PC-9 (cell line): ENCODE data around the gene P2RX5. TPM values are rescaled to one million over a fixed set of nuclear protein-coding genes. Genes with fewer than 3 reads are reported as not detected.

Experiments used
- BruUV-seq: library from RNA; stranded (reverse); fragments of 400-500 nt; replicated peaks from 2 replicates; lab custom pipeline; 2021; lab: Mats Ljungman, UMichigan
- CTCF ChIA-PET: fragments of 300-600 bp; sonication (Branson Sonifier 250); formaldehyde crosslinking; loops from one replicate; lab custom pipeline; 2022; ENCODE audit warnings: antibody characterized with exemption; lab: Charles Lee
- POLR2A ChIA-PET: fragments of 300-600 bp; sonication (Branson Sonifier 250); formaldehyde crosslinking; loops from one replicate; lab custom pipeline; 2022; ENCODE audit warnings: antibody characterized with exemption; ENCODE audit not compliant: unreplicated experiment; lab: Charles Lee
- DNase-seq, 2 experiments: peaks; one replicate each; pipeline versions ENCODE4 v3.0.0 to v3.0.0-alpha.2; 2015 to 2022; ENCODE audit warnings: mixed read lengths in 1 of 2
- H2AFZ ChIP-seq: fragments of 200-600 bp; sonication (generic); 2 replicates; pipeline ENCODE4 v1.8.1; 2017; ENCODE audit warnings: antibody characterized with exemption
- H3F3A ChIP-seq: fragments of 200-600 bp; sonication (generic); 2 replicates; pipeline ENCODE4 v1.8.1; 2017; ENCODE audit warnings: antibody characterized with exemption, mild to moderate bottlenecking, low read depth; ENCODE audit not compliant: insufficient read depth
- H3K27ac ChIP-seq: fragments of 200-600 bp; sonication (generic); 2 replicates; pipeline ENCODE4 v1.6.1; 2016; ENCODE audit warnings: mixed run types
- H3K27me3 ChIP-seq: fragments of 200-600 bp; sonication (generic); 2 replicates; pipeline ENCODE4 v1.6.1; 2016; ENCODE audit warnings: low read depth, mixed run types; ENCODE audit not compliant: insufficient read depth
- H3K36me3 ChIP-seq: fragments of 200-600 bp; sonication (generic); 2 replicates; pipeline ENCODE4 v1.6.1; 2016; ENCODE audit warnings: low read depth, mixed run types
- H3K4me1 ChIP-seq: fragments of 200-600 bp; sonication (generic); replicated peaks from 2 replicates; pipeline ENCODE4 v1.6.1; 2016; ENCODE audit warnings: mixed run types; ENCODE audit not compliant: insufficient read depth
- H3K4me2 ChIP-seq: fragments of 200-600 bp; sonication (generic); 2 replicates; pipeline ENCODE4 v1.6.1; 2017; ENCODE audit warnings: mixed run types
- H3K4me3 ChIP-seq: fragments of 200-600 bp; sonication (generic); 2 replicates; pipeline ENCODE4 v1.6.1; 2016; ENCODE audit warnings: mixed run types
- H3K79me2 ChIP-seq: fragments of 200-600 bp; sonication (generic); 2 replicates; pipeline ENCODE4 v1.6.1; 2017; ENCODE audit warnings: low read depth, mixed run types
- H3K9me2 ChIP-seq: fragments of 200-600 bp; sonication (generic); 2 replicates; pipeline ENCODE4 v1.8.1; 2017; ENCODE audit warnings: mild to moderate bottlenecking; ENCODE audit not compliant: insufficient read depth
- H3K9me3 ChIP-seq: fragments of 200-600 bp; sonication (generic); 2 replicates; pipeline ENCODE4 v1.8.1; 2016; ENCODE audit warnings: low read depth; ENCODE audit not compliant: insufficient read depth
- H4K20me1 ChIP-seq: fragments of 200-600 bp; sonication (generic); 2 replicates; pipeline ENCODE4 v1.8.1; 2017; ENCODE audit not compliant: insufficient read depth
- EZH2 ChIP-seq: fragments of 200-600 bp; sonication (generic); IDR thresholded peaks from 2 replicates; pipeline ENCODE4 v1.8.0; 2017; ENCODE audit warnings: antibody characterized with exemption, low read depth
- intact Hi-C: fragments of 100-400 bp; cut with micrococcal nuclease; formaldehyde crosslinking; loops from one replicate; pipeline ENCODE4 v1.10.0; 2022; ENCODE audit not compliant: unreplicated experiment
- total RNA-seq: library from RNA; stranded (reverse); gene quantifications from 2 replicates; pipeline ENCODE4 v1.2.3, GENCODE V29; 2021
- TF ChIP-seq, protein P1 (sequence below): fragments of 200-600 bp; sonication (generic); conservative IDR thresholded peaks from 2 replicates; pipeline ENCODE4 v1.6.1; 2017; ENCODE audit warnings: mixed run types, antibody characterized with exemption, mild to moderate bottlenecking, moderate library complexity

The P2RX5 gene
- total RNA-seq, 1 experiment from 2014 or later = 18.3 TPM

DNA sequence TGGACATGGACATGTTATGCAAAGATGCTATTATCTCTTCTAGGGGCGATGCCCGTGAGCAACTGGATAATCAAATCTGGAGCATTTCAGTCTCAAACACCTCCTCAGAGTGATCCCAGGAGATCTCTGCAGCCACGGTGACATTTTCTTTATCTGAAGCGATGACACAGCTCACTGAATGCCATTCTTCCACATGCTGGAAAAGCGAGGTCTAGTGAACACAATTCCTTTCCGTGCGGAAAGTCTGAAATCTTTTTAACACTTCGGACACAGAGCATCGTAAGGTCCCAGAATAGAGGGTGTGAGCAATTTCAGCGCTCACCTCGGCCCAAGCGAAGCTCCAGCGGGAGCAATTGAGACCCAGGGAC is 27.2 kb upstream of the P2RX5 start:
- no peaks in the 10 kb centered on the region for H3K27me3 ChIP-seq
- H4K20me1 ChIP-seq = no peaks in the 10 kb centered on the region
- peaks cover 39% of the 10 kb centered on the region for H3F3A ChIP-seq
- peak overlapping the region; percentile 95 for H2AFZ ChIP-seq
- H3K9me3 ChIP-seq = no peaks in the 10 kb centered on the region
- H3K4me1 ChIP-seq = peaks cover 55% of the 10 kb centered on the region
- H3K36me3 ChIP-seq = peaks cover 21% of the 10 kb centered on the region
- H3K27ac ChIP-seq = peak overlapping the region; percentile 38
- TF ChIP-seq, protein P1, sequence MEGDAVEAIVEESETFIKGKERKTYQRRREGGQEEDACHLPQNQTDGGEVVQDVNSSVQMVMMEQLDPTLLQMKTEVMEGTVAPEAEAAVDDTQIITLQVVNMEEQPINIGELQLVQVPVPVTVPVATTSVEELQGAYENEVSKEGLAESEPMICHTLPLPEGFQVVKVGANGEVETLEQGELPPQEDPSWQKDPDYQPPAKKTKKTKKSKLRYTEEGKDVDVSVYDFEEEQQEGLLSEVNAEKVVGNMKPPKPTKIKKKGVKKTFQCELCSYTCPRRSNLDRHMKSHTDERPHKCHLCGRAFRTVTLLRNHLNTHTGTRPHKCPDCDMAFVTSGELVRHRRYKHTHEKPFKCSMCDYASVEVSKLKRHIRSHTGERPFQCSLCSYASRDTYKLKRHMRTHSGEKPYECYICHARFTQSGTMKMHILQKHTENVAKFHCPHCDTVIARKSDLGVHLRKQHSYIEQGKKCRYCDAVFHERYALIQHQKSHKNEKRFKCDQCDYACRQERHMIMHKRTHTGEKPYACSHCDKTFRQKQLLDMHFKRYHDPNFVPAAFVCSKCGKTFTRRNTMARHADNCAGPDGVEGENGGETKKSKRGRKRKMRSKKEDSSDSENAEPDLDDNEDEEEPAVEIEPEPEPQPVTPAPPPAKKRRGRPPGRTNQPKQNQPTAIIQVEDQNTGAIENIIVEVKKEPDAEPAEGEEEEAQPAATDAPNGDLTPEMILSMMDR = no peak
- no peak for TF ChIP-seq EZH2
- peaks cover 74% of the 10 kb centered on the region for H3K79me2 ChIP-seq
- H3K4me3 ChIP-seq = peak overlapping the region; percentile 76
- ChIA-PET CTCF (interaction anchor here (0.6 to 0.8 kb wide), 4 partner anchors 14 to 536 kb away, joined by 3 to 9 read pairs (median 4); no protein-coding TSS in a partner anchor), POLR2A (interaction anchor here (0.6 kb wide), 1 partner anchor 1006 kb away, joined by 6 read pairs; no protein-coding TSS in a partner anchor)
- peak overlapping the region; percentile 99 for H3K4me2 ChIP-seq
- TSS peak; percentile 40 for BruUV-seq
- DNase-seq = no peak
- intact Hi-C loops = loop anchor here (5.0 to 10.0 kb wide), 4 partner anchors 41 to 676 kb away; partner anchors contain the start of genes EMC6 and TAX1BP3
- no peaks in the 10 kb centered on the region for H3K9me2 ChIP-seq

GRCh38 chr17:3722716-3723115 is 26.8 kb upstream of the P2RX5 start:
- Histone ChIP-seq H4K20me1 (no peaks in the 10 kb centered on the region), H2AFZ (peak overlapping the region; percentile 95), H3K4me1 (peaks cover 55% of the 10 kb centered on the region), H3F3A (peaks cover 39% of the 10 kb centered on the region), H3K4me3 (peak overlapping the region; percentile 76), H3K27me3 (no peaks in the 10 kb centered on the region), H3K36me3 (peaks cover 24% of the 10 kb centered on the region), H3K9me2 (no peaks in the 10 kb centered on the region), H3K79me2 (peaks cover 75% of the 10 kb centered on the region), H3K4me2 (peak overlapping the region; percentile 99), H3K9me3 (no peaks in the 10 kb centered on the region), H3K27ac (no peak overlapping the region)
- ChIA-PET CTCF (interaction anchor here (0.6 to 0.8 kb wide), 3 partner anchors 15 to 16 kb away, joined by 3 to 9 read pairs (median 4); no protein-coding TSS in a partner anchor), POLR2A (interaction anchor here (0.6 kb wide), 1 partner anchor 1005 kb away, joined by 6 read pairs; no protein-coding TSS in a partner anchor)
- no peak for DNase-seq
- no TSS peak for BruUV-seq
- intact Hi-C loops = loop anchor here (5.0 to 10.0 kb wide), 4 partner anchors 40 to 675 kb away; partner anchors contain the start of genes EMC6 and TAX1BP3
- no peak for TF ChIP-seq EZH2
- TF ChIP-seq, protein P1 = no peak

DNA sequence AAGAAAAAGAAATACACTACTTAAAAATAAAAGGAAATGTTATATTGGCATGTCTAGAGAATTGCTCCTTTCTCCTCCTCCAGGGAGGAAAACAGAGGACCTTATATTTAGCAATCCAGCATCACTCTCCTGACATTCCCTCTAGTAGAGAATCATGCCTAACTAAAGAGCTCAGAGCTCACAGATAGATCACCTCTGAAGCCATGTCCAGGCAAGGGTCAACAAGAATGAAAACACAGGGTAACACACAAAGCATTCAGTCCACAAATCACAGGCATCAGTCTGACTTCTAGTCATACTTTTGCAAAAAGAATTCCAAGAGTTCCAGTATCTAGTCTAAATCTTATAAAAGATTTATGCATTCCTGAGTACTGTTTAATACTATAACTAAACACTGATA is 23.3 kb upstream of the P2RX5 start:
- Histone ChIP-seq H3F3A (peaks cover 39% of the 10 kb centered on the region), H3K9me3 (no peaks in the 10 kb centered on the region), H3K27me3 (no peaks in the 10 kb centered on the region), H4K20me1 (no peaks in the 10 kb centered on the region), H3K4me2 (peak overlapping the region; percentile 60), H3K79me2 (peaks cover 46% of the 10 kb centered on the region), H3K36me3 (peaks cover 34% of the 10 kb centered on the region), H2AFZ (no peak overlapping the region), H3K9me2 (no peaks in the 10 kb centered on the region), H3K4me3 (no peak overlapping the region; the same call in 1 of the 2 replicates), H3K4me1 (peaks cover 36% of the 10 kb centered on the region), H3K27ac (peak overlapping the region; percentile 84)
- intact Hi-C loops = no loop called here
- no peak for TF ChIP-seq EZH2
- TF ChIP-seq, protein P1 = no peak
- POLR2A ChIA-PET = interaction anchor here (0.6 to 0.7 kb wide), 2 partner anchors 22 to 57 kb away, joined by 3 to 8 read pairs; no protein-coding TSS in a partner anchor
- BruUV-seq = no TSS peak
- no peak for DNase-seq
- CTCF ChIA-PET = interaction anchor here (0.9 kb wide), 1 partner anchor 109 kb away, joined by 4 read pairs; no protein-coding TSS in a partner anchor
